ENCODE data around the gene NFIB.

Gene NFIB

GRCh38 chr9:14258156-14258555 is 55.8 kb downstream of the NFIB start:
- Histone ChIP-seq H3K4me1 (ENCODE audit: control insufficient read depth, insufficient read depth, low read length, poor library complexity, severe bottlenecking) (no peaks in the 10 kb centered on the region), H3K4me3 (ENCODE audit: extremely low read depth, insufficient read depth, low read length, poor library complexity, severe bottlenecking) (no peak overlapping the region), H3K36me3 (ENCODE audit: control insufficient read depth, insufficient read depth, low read length) (no peaks in the 10 kb centered on the region), H3K27ac (ENCODE audit: low read depth, low read length, severe bottlenecking) (no peak overlapping the region), H3K9me3 (ENCODE audit: control insufficient read depth, low read length) (no peaks in the 10 kb centered on the region)

GRCh38 chr9:14256588-14256987 is 57.4 kb downstream of the NFIB start:
- 88% methylated on average over 1 of the region's 1 CpG for WGBS, 2 experiments (ENCODE audit: insufficient coverage in 2 of 2)
- Histone ChIP-seq H3K27ac (ENCODE audit: low read depth, low read length, severe bottlenecking) (no peak overlapping the region), H3K36me3 (ENCODE audit: control insufficient read depth, insufficient read depth, low read length) (no peaks in the 10 kb centered on the region), H3K4me1 (ENCODE audit: control insufficient read depth, insufficient read depth, low read length, poor library complexity, severe bottlenecking) (peaks cover under 1% of the 10 kb centered on the region), H3K9me3 (ENCODE audit: control insufficient read depth, low read length) (no peaks in the 10 kb centered on the region), H3K4me3 (ENCODE audit: extremely low read depth, insufficient read depth, low read length, poor library complexity, severe bottlenecking) (no peak overlapping the region)

GRCh38 chr9:14251154-14252071 is 62.5 kb downstream of the NFIB start:
- no peak overlapping the region for H3K4me3 ChIP-seq (ENCODE audit: extremely low read depth, insufficient read depth, low read length, poor library complexity, severe bottlenecking)
- H3K9me3 ChIP-seq (ENCODE audit: control insufficient read depth, low read length) = no peaks in the 10 kb centered on the region
- H3K4me1 ChIP-seq (ENCODE audit: control insufficient read depth, insufficient read depth, low read length, poor library complexity, severe bottlenecking) = peaks cover 11% of the 10 kb centered on the region
- H3K27ac ChIP-seq (ENCODE audit: low read depth, low read length, severe bottlenecking) = no peak overlapping the region
- no peaks in the 10 kb centered on the region for H3K36me3 ChIP-seq (ENCODE audit: control insufficient read depth, insufficient read depth, low read length)
- 65 to 70% methylated on average over 2 to 6 of the region's 10 CpGs for WGBS, 2 experiments (ENCODE audit: insufficient coverage in 2 of 2)

GRCh38 chr9:14250794-14251153 is 63.2 kb downstream of the NFIB start:
- WGBS, 2 experiments (ENCODE audit: insufficient coverage in 2 of 2) = no CpG with 5 or more reads among the region's 1 CpG
- no peak overlapping the region for H3K27ac ChIP-seq (ENCODE audit: low read depth, low read length, severe bottlenecking)
- H3K36me3 ChIP-seq (ENCODE audit: control insufficient read depth, insufficient read depth, low read length) = no peaks in the 10 kb centered on the region
- peaks cover 11% of the 10 kb centered on the region for H3K4me1 ChIP-seq (ENCODE audit: control insufficient read depth, insufficient read depth, low read length, poor library complexity, severe bottlenecking)
- no peaks in the 10 kb centered on the region for H3K9me3 ChIP-seq (ENCODE audit: control insufficient read depth, low read length)
- H3K4me3 ChIP-seq (ENCODE audit: extremely low read depth, insufficient read depth, low read length, poor library complexity, severe bottlenecking) = no peak overlapping the region

GRCh38 chr9:14249527-14249926 is 64.4 kb downstream of the NFIB start:
- H3K27ac ChIP-seq (ENCODE audit: low read depth, low read length, severe bottlenecking) = no peak overlapping the region
- WGBS, 2 experiments (ENCODE audit: insufficient coverage in 2 of 2) = 100% methylated on average over 1 of the region's 2 CpGs; no CpG with 5 or more reads in 1 of the 2 experiments
- no peaks in the 10 kb centered on the region for H3K36me3 ChIP-seq (ENCODE audit: control insufficient read depth, insufficient read depth, low read length)

GRCh38 chr9:14248149-14248548 is 65.8 kb downstream of the NFIB start:
- Histone ChIP-seq H3K27ac (ENCODE audit: low read depth, low read length, severe bottlenecking) (no peak overlapping the region), H3K4me1 (ENCODE audit: control insufficient read depth, insufficient read depth, low read length, poor library complexity, severe bottlenecking) (peaks cover 11% of the 10 kb centered on the region), H3K4me3 (ENCODE audit: extremely low read depth, insufficient read depth, low read length, poor library complexity, severe bottlenecking) (no peak overlapping the region), H3K36me3 (ENCODE audit: control insufficient read depth, insufficient read depth, low read length) (no peaks in the 10 kb centered on the region), H3K9me3 (ENCODE audit: control insufficient read depth, low read length) (no peaks in the 10 kb centered on the region)
- WGBS, 2 experiments (ENCODE audit: insufficient coverage in 2 of 2) = no CpG with 5 or more reads among the region's 1 CpG

More at GRCh38 chr9:14249527-14249926, 64.4 kb downstream of the NFIB start:
- H3K4me3 ChIP-seq (ENCODE audit: extremely low read depth, insufficient read depth, low read length, poor library complexity, severe bottlenecking) = no peak overlapping the region
- peaks cover 11% of the 10 kb centered on the region for H3K4me1 ChIP-seq (ENCODE audit: control insufficient read depth, insufficient read depth, low read length, poor library complexity, severe bottlenecking)
- no peaks in the 10 kb centered on the region for H3K9me3 ChIP-seq (ENCODE audit: control insufficient read depth, low read length)

GRCh38 chr9:14247577-14247976 is 66.4 kb downstream of the NFIB start:
- Histone ChIP-seq H3K9me3 (ENCODE audit: control insufficient read depth, low read length) (no peaks in the 10 kb centered on the region), H3K36me3 (ENCODE audit: control insufficient read depth, insufficient read depth, low read length) (no peaks in the 10 kb centered on the region), H3K4me1 (ENCODE audit: control insufficient read depth, insufficient read depth, low read length, poor library complexity, severe bottlenecking) (peaks cover 11% of the 10 kb centered on the region), H3K27ac (ENCODE audit: low read depth, low read length, severe bottlenecking) (no peak overlapping the region), H3K4me3 (ENCODE audit: extremely low read depth, insufficient read depth, low read length, poor library complexity, severe bottlenecking) (no peak overlapping the region)
- WGBS, 2 experiments (ENCODE audit: insufficient coverage in 2 of 2) = no CpG with 5 or more reads among the region's 1 CpG

- peaks cover 11% of the 10 kb centered on the region for H3K4me1 ChIP-seq (ENCODE audit: control insufficient read depth, insufficient read depth, low read length, poor library complexity, severe bottlenecking)
- H3K36me3 ChIP-seq (ENCODE audit: control insufficient read depth, insufficient read depth, low read length) = no peaks in the 10 kb centered on the region
- no peaks in the 10 kb centered on the region for H3K9me3 ChIP-seq (ENCODE audit: control insufficient read depth, low read length)
- 78 to 88% methylated on average over 1 of the region's 1 CpG for WGBS, 2 experiments (ENCODE audit: insufficient coverage in 2 of 2)
- no peak overlapping the region for H3K27ac ChIP-seq (ENCODE audit: low read depth, low read length, severe bottlenecking)
- no peak overlapping the region for H3K4me3 ChIP-seq (ENCODE audit: extremely low read depth, insufficient read depth, low read length, poor library complexity, severe bottlenecking)
These were observed 67.0 kb downstream of the NFIB start for GRCh38 chr9:14246951-14247350.

- no peaks in the 10 kb centered on the region for H3K9me3 ChIP-seq (ENCODE audit: control insufficient read depth, low read length)
- H3K4me1 ChIP-seq (ENCODE audit: control insufficient read depth, insufficient read depth, low read length, poor library complexity, severe bottlenecking) = peaks cover 8% of the 10 kb centered on the region
- H3K27ac ChIP-seq (ENCODE audit: low read depth, low read length, severe bottlenecking) = no peak overlapping the region
- no peaks in the 10 kb centered on the region for H3K36me3 ChIP-seq (ENCODE audit: control insufficient read depth, insufficient read depth, low read length)
- no peak overlapping the region for H3K4me3 ChIP-seq (ENCODE audit: extremely low read depth, insufficient read depth, low read length, poor library complexity, severe bottlenecking)
- whole genome bisulfite sequencing, 2 experiments (ENCODE audit: insufficient coverage in 2 of 2) = 90 to 100% methylated on average over 1 to 3 of the region's 3 CpGs
These were observed 67.9 kb downstream of the NFIB start for GRCh38 chr9:14245901-14246525.

- Histone ChIP-seq H3K4me1 (ENCODE audit: control insufficient read depth, insufficient read depth, low read length, poor library complexity, severe bottlenecking) (no peaks in the 10 kb centered on the region), H3K27ac (ENCODE audit: low read depth, low read length, severe bottlenecking) (no peak overlapping the region)
- no CpG with 5 or more reads among the region's 5 CpGs for WGBS, 2 experiments (ENCODE audit: insufficient coverage in 2 of 2)
These were observed 70.4 kb downstream of the NFIB start for GRCh38 chr9:14243514-14244042.

More at GRCh38 chr9:14243514-14244042, 70.4 kb downstream of the NFIB start:
- no peaks in the 10 kb centered on the region for H3K9me3 ChIP-seq (ENCODE audit: control insufficient read depth, low read length)
- H3K36me3 ChIP-seq (ENCODE audit: control insufficient read depth, insufficient read depth, low read length) = no peaks in the 10 kb centered on the region
- H3K4me3 ChIP-seq (ENCODE audit: extremely low read depth, insufficient read depth, low read length, poor library complexity, severe bottlenecking) = no peak overlapping the region

Data from mesodermal cell (in vitro differentiated cells).